HG02763 (cell line): ENCODE results near the gene FGD5.

Experiments
- ATAC-seq: cut with Tn5 transposase; IDR thresholded peaks from one replicate; pipeline ENCODE4 v1.9.1; 2021; ENCODE audit warnings: mild to moderate bottlenecking, moderate library complexity; ENCODE audit not compliant: unreplicated experiment

FGD5 gene

GRCh38 chr3:14822670-14823390 lies 4.1 kb downstream of the FGD5 start:
- ATAC-seq, result no peak

GRCh38 chr3:14823393-14823792 lies 4.6 kb downstream of the FGD5 start:
- ATAC-seq, result no peak

DNA sequence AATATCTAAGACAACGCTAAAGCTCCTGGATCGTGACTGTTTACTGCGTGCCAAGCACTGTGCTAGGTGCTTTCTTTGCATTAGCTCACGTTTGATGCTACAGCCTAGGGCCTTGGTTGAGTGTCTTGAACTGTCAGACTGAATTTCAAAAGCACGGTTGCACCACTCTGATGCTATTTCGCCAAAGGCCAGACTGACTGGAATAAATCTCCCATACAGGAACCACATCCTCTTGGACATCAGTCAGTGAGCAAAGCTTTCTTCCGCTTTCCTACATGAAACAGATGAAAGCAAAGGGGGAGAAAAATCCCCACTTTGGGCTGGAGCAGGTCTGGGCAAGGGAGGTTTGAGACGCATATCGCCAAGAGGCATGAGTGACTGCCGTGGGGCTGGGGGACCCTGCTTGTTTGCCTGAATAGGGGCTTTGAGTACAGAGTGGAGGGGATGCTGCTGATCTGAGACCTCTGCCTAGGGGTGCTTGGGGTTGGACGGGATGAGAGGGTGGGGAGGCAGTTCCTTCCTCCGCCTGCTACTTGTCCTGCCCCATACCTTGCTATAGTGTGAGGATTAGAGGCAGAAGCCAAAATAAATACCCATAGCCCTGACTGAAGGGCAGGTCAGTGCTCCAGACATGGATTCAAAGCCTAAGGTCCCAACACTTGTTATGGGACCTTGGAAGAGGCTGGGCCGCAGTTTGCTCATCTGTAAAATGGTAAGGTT lies 5.3 kb downstream of the FGD5 start:
- no peak for ATAC-seq

DNA sequence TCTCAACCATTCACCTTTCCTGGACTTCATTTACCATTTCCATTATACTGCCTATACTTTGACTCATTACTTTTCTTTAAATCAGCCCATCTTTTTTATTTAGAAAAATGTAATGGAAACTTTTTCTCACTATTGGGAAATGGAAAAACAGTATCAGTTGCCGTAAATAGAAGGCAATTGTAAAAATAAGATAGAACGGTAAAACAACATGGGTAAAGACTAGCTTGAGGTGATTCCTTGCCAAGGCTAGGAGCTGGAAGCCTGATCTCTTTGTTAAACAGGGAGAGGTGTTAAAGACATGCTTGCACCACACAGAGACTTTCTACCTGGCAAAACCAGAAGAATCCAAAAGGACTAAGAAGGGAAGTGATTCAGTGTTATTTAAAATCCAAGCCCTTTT lies 5.9 kb downstream of the FGD5 start:
- ATAC-seq, result no peak

- ATAC-seq, result no peak
These were observed 7.3 kb downstream of the FGD5 start for GRCh38 chr3:14826069-14826468.

- ATAC-seq, result no peak
These were observed 9.0 kb downstream of the FGD5 start for GRCh38 chr3:14827776-14828175.

DNA sequence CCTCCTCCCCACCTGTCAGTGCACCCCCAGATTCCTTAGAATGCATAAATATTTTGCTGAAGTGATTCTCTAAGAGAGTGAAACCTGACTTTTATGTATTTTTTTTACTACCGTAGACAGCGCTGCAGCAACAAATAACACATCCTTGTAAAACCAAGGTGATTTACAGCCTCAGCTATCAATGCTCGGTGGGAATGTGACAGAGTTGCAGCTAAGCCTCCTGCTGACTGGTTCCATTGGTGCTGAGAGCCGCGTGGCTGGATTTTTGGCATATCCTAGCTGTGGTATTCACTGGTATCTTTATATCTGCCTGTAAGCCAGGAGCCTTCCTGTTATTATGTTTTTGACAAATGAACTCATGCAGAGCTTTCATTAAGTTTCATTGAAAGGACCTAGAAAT lies 11.0 kb downstream of the FGD5 start:
- ATAC-seq, result no peak

DNA sequence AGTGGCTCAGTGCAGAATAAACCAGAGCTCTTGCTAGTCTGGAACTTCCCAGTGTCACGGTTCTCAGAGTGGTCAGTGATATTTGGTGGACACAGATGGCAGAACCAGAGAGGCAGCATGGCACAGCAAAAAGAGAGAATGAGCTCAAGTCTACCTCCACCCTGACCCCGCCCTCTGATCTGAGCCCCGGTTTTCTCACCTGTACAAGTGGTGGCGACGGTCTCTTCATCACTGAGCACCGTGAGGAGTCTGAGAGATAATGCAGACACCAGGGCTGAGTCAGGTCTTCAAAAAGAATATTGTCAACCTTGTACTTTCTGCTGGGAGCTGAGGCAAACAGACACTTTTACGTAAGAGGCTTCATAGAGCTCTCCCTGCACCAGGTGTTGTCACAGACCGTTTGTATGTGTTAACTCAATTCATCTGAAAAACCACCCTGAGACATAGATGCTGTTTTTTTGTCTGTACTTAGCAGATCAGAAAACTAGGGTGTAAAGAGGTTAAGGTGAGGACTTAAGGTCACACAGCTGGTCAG lies 13.2 kb downstream of the FGD5 start:
- no peak for ATAC-seq

- ATAC-seq, result no peak
These were observed 14.4 kb downstream of the FGD5 start for GRCh38 chr3:14832975-14833722.

- no peak for ATAC-seq
These were observed 15.4 kb downstream of the FGD5 start for GRCh38 chr3:14834121-14834520.

- ATAC-seq, result no peak
These were observed 16.2 kb downstream of the FGD5 start for GRCh38 chr3:14834807-14835466.

GRCh38 chr3:14836049-14836468 lies 17.3 kb downstream of the FGD5 start:
- ATAC-seq, result no peak

DNA sequence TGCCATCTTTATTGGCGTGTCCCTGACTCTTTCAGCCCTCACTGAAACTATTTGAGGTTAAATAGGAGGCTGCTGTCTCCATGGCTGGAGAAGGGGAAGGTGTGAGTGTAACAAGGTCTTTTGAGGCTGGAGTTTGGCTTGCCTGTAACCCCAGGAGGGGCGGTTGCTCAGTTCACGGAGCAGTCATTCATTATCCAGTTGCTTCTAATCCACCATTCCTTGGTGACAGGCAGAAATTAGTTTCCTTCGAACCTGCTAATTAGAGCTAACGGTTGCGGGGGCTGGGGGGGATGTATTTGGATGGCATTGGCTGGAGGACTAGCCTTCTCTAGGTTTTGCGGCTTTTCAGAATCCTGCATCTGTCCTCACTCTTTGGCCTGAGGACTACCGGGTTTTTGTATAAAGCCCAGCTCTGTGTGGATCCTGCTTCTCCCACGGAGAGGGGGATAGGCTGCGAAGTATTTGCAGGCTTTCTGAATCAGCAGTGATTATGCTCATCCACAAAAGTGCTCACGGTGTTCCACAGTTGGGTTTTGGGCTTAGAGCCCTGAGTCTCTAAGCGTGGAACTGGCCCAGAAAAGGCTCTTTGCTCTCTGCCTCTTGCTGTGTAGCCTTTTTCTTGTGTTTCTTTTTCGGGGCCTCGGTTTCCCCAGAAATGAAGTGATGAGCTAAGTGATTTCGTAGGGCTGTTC lies 18.6 kb downstream of the FGD5 start:
- no peak for ATAC-seq

DNA sequence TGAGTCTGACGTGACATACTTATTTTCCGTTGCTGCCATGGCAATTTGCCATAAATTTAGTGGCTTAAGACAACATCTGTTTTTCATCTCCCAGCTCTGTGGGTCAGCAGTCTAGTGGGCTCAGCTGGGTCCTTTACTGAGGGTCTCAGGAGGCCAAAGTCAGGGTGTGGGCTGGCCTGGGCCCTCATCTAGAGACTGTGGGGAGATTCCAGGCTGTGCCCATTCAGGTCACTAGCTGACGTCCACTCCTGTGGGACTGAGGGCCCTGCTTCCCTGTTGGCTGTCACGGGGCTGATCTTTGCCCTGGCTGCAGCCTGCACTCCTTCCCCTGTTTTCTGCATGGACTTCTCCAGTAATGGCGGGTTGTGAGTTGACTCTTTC lies 19.1 kb downstream of the FGD5 start:
- ATAC-seq, result no peak

DNA sequence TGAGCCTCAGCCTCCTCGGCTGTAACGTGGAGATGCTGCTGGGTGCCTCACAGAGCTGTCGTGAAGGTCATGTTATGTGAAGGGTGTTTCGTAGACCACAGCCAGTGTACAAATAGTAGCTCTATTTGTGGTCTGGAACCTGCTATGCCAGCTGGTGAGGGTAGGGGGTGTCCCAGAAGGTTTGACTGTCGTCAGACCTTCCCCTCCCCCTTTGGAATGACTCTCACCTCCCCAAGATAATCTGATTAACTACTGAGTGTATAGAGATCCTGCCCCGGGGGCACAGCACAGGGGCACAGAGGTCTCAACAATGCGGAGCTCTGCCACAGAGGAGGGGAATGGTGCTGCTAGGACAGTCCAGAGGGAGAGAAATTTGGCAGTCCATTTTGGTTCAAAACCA lies 20.5 kb downstream of the FGD5 start:
- ATAC-seq, result no peak

DNA sequence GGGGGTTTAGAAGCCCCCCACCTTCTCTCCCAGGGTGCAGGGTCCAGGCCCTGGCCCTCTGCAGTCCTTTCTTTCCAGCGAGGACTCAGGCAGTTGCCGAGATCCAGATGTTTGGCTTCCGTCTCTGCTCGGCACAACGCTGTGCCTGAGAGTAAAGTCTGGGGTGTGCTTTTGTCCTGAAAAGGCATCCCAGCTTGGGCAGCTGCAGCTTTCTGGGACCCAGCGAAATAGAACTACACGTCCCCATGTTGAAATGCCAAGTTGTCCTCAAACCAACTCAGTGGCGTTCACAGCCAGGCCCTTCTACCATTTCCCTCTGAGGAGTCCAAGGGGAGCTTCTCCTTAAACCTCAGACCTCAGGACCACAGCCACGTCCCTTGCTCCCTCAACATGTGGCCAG lies 23.1 kb downstream of the FGD5 start:
- ATAC-seq, result no peak

- no peak for ATAC-seq
These were observed 23.5 kb downstream of the FGD5 start for GRCh38 chr3:14842277-14842676.

DNA sequence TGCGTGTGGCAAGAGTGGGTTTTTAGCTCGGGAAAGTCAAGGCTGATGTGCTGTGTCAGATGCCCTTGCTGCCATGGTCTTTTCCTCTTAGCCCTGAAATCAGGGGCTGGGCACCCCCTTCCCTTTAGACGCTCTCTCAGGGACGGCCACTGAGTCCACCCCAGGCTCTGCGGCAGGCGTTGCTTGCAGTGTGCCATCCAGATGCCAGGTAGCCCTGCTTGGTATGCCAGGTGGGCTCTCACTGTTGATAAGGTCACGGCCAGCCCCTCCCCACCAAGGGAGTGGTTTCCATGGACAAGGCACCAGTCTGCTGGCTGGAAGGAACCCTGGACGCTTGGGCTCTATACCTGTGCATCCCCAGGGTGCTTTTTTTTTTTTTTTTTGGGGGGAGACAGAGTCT lies 24.6 kb downstream of the FGD5 start:
- ATAC-seq, result no peak

- no peak for ATAC-seq
These were observed 25.8 kb downstream of the FGD5 start for GRCh38 chr3:14844386-14845170.

GRCh38 chr3:14845180-14845579 lies 26.4 kb downstream of the FGD5 start:
- no peak for ATAC-seq
